Kidney (tissue), 14 donors: ENCODE data around the gene DAP3. TPM values are rescaled to one million over a fixed set of nuclear protein-coding genes. Genes with fewer than 3 reads are reported as not detected.

Experiments used
- DNase-seq, 5 donors: peaks; one replicate each; pipeline ENCODE4 v3.0.0-alpha.2; 2013 to 2020
- FAIRE-seq: peaks from 2 replicates; lab custom pipeline; 2012; peaks lifted over from hg19 to GRCh38; lab: Jason Lieb, UNC
- H3K27ac ChIP-seq, 2 donors: one replicate each; pipeline ENCODE4 v1.7.0; 2013; ENCODE audit warnings: low read depth in 2 of 2, low read length in 2 of 2, inconsistent platforms in 1 of 2
- H3K27me3 ChIP-seq: one replicate; pipeline ENCODE4 v1.7.1; 2013; ENCODE audit warnings: low read length, inconsistent platforms; ENCODE audit not compliant: control insufficient read depth, insufficient read depth
- H3K36me3 ChIP-seq, 3 donors: one replicate each; pipeline versions ENCODE4 v1.7.0 to v1.7.1; 2013; ENCODE audit warnings: low read length in 3 of 3, control low read depth in 1 of 3, inconsistent platforms in 1 of 3; ENCODE audit not compliant: insufficient read depth in 3 of 3, control insufficient read depth in 2 of 3
- H3K4me1 ChIP-seq, 3 donors: one replicate each; pipeline versions ENCODE4 v1.7.0 to v1.7.1; 2013; ENCODE audit warnings: low read length in 3 of 3, inconsistent platforms in 1 of 3, low read depth in 1 of 3; ENCODE audit not compliant: control insufficient read depth in 2 of 3, insufficient read depth in 2 of 3
- H3K4me3 ChIP-seq, 3 donors: one replicate each; pipeline versions ENCODE4 v1.7.0 to v1.8.1; 2013; ENCODE audit warnings: low read length in 3 of 3, control low read depth in 1 of 3, inconsistent platforms in 1 of 3
- H3K9ac ChIP-seq, 3 donors: one replicate each; pipeline versions ENCODE4 v1.7.0 to v1.7.1; 2013; ENCODE audit warnings: low read length in 3 of 3, control low read depth in 1 of 3, inconsistent platforms in 1 of 3
- H3K9me3 ChIP-seq, 3 donors: one replicate each; pipeline versions ENCODE4 v1.7.0 to v1.7.1; 2013; ENCODE audit warnings: low read length in 3 of 3, control low read depth in 1 of 3, inconsistent platforms in 1 of 3; ENCODE audit not compliant: control insufficient read depth in 2 of 3, insufficient read depth in 1 of 3
- intact Hi-C: fragments of 100-400 bp; cut with DNase I; formaldehyde crosslinking; loops from one replicate; pipeline ENCODE4 v1.11.1; 2022
- polyA plus RNA-seq: library from polyadenylated mRNA; stranded (reverse); fragments of 350-450 nt; fragmentation: Illumina TruSeq; extraction: RNeasy Lipid Tissue Mini Kit (QIAGEN cat#74804); gene quantifications from one replicate; pipeline ENCODE4 v1.2.3, GENCODE V29; 2014; ENCODE audit warnings: low read depth, low replicate concordance; ENCODE audit not compliant: insufficient read depth
- total RNA-seq: library from RNA; stranded (reverse); fragmentation: NEBNext Ultra II Directional; extraction: Animal tissue kit (Norgen Biotek cat#: 25700); gene quantifications from one replicate; pipeline ENCODE4 v1.2.1, GENCODE V29; 2021
- TF ChIP-seq, protein P1 (sequence below): IDR thresholded peaks from 3 replicates; pipeline ENCODE4 v1.5.1; 2012; ENCODE audit warnings: mild to moderate bottlenecking, moderate library complexity, borderline replicate concordance; ENCODE audit not compliant: insufficient read depth; ENCODE audit errors: extremely low read depth
- donor health status: control.
- donor health status: control.
- donor health status: control.
- donor health status: control.
- donor health status: control.
- donor health status: DM: yes; HTN: yes; CAD: no.
- donor health status: Normal renal cell carcinoma (clear cell type).

The DAP3 gene
- total and polyA plus RNA-seq, 2 donors from 2014 or later = 85.2 to 92.2 TPM

DNA sequence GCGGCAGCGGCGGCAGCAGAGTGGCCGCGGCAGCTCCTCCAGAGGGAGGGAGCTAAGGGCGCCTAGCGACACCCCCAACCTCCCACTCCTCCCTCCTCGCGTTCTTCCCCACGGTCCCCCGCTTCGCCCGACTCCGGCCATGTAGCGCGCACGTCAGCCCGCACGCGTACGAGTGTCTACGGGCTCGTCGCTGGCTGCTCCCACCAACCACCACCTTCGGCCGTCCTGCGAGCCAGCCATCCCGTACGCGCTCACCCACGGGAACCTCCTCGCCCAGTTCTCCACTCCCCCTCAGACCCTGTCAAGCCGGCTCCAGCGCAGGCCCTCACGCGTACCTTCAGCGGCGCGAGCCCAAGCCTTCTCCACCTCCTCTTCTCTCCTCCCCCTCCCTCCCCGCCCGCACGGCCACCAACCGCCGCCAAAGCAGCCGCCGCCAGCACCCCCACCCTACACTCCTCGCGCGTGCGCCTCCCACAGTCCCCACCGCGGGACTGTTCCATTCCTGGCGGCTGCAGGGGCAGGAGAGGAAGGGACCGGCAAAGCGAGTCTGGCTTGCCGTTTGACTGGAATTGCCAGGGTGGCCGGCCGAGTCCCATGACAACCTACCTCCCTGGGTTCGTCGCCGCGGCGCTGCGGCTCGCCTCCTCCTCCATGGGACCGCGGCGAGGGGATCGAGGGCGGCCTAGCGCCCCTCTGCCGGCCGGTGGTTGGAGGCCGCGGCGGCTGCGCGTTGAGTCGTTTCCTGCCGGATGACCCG, 389 bp upstream of the DAP3 start, which contains the start of gene YY1AP1:
TSS of gene YY1AP1 (minus strand) at position 451 of the 757 bp plus-strand sequence. CDS start 8,338 bp downstream, outside the sequence.
- DNase-seq = peak; percentile 93 to 98 (median 96)
- intact Hi-C loops = no loop called here

DNA sequence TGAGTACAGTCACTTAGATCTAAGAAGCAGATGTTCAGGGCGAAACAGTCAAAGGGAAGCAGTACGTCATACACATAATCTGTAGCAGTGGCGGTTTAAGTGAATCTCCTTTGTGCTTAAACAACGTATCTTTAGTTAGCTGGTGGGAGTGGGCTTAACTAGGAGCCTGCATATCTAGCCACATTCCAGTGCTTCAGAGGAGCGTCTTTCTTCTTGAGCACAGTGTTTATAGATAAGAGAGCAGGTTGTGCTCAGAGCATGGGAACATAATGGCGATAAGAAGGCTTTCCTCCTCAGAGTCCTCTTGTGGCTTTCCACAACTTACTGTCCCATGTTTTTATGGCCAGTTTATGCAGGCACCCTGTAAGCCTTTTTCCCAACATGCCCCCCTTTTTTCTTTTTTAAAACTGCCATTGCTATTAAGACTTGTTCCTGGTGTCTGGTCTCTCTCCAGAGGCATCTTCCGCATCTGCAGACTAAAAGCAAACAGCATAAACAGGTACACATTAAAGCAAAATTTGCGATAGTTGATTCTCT, 3.2 kb downstream of the DAP3 start:
- H3K9ac ChIP-seq = no peak overlapping the region
- H3K9me3 ChIP-seq = no peaks in the 10 kb centered on the region
- H3K4me1 ChIP-seq = peaks cover 0 to 7% (median 0%) of the 10 kb centered on the region in 3 donors
- H3K27ac ChIP-seq = no peak overlapping the region
- DNase-seq (no peak), FAIRE-seq (no peak)
- H3K4me3 ChIP-seq = no peak overlapping the region
- peaks cover 3 to 4% (median 4%) of the 10 kb centered on the region in 3 donors for H3K36me3 ChIP-seq
- TF ChIP-seq, protein P1, sequence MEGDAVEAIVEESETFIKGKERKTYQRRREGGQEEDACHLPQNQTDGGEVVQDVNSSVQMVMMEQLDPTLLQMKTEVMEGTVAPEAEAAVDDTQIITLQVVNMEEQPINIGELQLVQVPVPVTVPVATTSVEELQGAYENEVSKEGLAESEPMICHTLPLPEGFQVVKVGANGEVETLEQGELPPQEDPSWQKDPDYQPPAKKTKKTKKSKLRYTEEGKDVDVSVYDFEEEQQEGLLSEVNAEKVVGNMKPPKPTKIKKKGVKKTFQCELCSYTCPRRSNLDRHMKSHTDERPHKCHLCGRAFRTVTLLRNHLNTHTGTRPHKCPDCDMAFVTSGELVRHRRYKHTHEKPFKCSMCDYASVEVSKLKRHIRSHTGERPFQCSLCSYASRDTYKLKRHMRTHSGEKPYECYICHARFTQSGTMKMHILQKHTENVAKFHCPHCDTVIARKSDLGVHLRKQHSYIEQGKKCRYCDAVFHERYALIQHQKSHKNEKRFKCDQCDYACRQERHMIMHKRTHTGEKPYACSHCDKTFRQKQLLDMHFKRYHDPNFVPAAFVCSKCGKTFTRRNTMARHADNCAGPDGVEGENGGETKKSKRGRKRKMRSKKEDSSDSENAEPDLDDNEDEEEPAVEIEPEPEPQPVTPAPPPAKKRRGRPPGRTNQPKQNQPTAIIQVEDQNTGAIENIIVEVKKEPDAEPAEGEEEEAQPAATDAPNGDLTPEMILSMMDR = no peak
- intact Hi-C loops = no loop called here
- H3K27me3 ChIP-seq = no peaks in the 10 kb centered on the region

More for the DNA sequence above, 389 bp upstream of the DAP3 start, which contains the start of gene YY1AP1:
- TF ChIP-seq, protein P1 = peak; percentile 1
- H3K27me3 ChIP-seq = no peaks in the 10 kb centered on the region
- peaks cover 0 to 11% (median 0%) of the 10 kb centered on the region in 3 donors for H3K4me1 ChIP-seq
- no peak for FAIRE-seq
- peaks cover 3 to 4% (median 4%) of the 10 kb centered on the region in 3 donors for H3K36me3 ChIP-seq
- peak within 1 kb of the TSS; percentile 92 to 93 (median 93) for H3K4me3 ChIP-seq
- peak within 1 kb of the TSS; percentile 98 to 99 for H3K27ac ChIP-seq
- H3K9me3 ChIP-seq = no peaks in the 10 kb centered on the region
- peak within 1 kb of the TSS; percentile 81 to 90 (median 88) for H3K9ac ChIP-seq

DNA sequence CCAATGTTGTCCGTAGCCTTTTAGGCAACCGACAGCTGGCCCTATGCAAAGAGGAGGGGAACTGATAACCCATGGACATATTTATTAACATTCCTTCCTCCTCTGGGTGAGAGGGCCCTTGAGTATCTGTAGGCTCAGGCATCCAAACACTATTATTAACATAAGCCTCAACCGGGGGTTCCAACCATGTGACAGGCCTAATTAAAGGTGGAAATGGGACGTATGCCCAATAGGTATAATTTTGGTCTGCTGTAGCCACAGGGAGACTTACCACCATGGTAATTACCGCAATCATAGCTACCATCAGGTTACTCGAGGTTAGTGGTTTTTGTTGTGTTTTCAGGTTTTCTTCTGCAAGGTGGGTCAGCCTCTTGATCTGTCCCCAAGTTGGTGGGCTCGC, 5.3 kb downstream of the DAP3 start:
- H3K27ac ChIP-seq = no peak overlapping the region
- TF ChIP-seq, protein P1 = no peak
- intact Hi-C loops = no loop called here
- H3K27me3 ChIP-seq = no peaks in the 10 kb centered on the region
- no peak overlapping the region for H3K9ac ChIP-seq
- peaks cover 3 to 4% (median 4%) of the 10 kb centered on the region in 3 donors for H3K36me3 ChIP-seq
- peaks cover 0 to 7% (median 0%) of the 10 kb centered on the region in 3 donors for H3K4me1 ChIP-seq
- no peak overlapping the region for H3K4me3 ChIP-seq
- DNase-seq = no peak
- no peaks in the 10 kb centered on the region for H3K9me3 ChIP-seq
- FAIRE-seq = no peak
